GM19397 (cell line): ENCODE measurements around the gene WDR18.
"Not testable (repeated sequence)": the region's sequence is repeated elsewhere in the genome, so short reads cannot be mapped to it uniquely, and the experiment has no call there.

Experiments
- ATAC-seq: cut with Tn5 transposase; IDR thresholded peaks from one replicate; pipeline ENCODE4 v1.9.1; 2021; ENCODE audit warnings: mild to moderate bottlenecking, moderate library complexity; ENCODE audit not compliant: unreplicated experiment

The WDR18 gene

GRCh38 chr19:950352-951066 lies 33.6 kb upstream of the WDR18 start:
- ATAC-seq = no peak

GRCh38 chr19:952049-952679 lies 32.0 kb upstream of the WDR18 start:
- ATAC-seq = no peak

- ATAC-seq = no peak
Measured at GRCh38 chr19:952680-953444, 31.3 kb upstream of the WDR18 start.

GRCh38 chr19:953445-954271 lies 30.5 kb upstream of the WDR18 start:
- ATAC-seq = no peak

GRCh38 chr19:954272-954671 lies 29.9 kb upstream of the WDR18 start:
- no peak for ATAC-seq

- no peak for ATAC-seq
Measured at GRCh38 chr19:954672-955494, 29.3 kb upstream of the WDR18 start.

- ATAC-seq = no peak
Measured at GRCh38 chr19:955803-956765, 28.1 kb upstream of the WDR18 start.

- no peak for ATAC-seq
Measured at GRCh38 chr19:956766-957440, 27.2 kb upstream of the WDR18 start.

- ATAC-seq = not testable (repeated sequence)
Measured at GRCh38 chr19:957578-957977, 26.6 kb upstream of the WDR18 start.

GRCh38 chr19:958967-959855 lies 24.9 kb upstream of the WDR18 start:
- no peak for ATAC-seq

GRCh38 chr19:960020-960419 lies 24.1 kb upstream of the WDR18 start:
- no peak for ATAC-seq

- ATAC-seq = no peak
Measured at GRCh38 chr19:960601-960938, 23.6 kb upstream of the WDR18 start.

GRCh38 chr19:961866-962620 lies 22.1 kb upstream of the WDR18 start:
- no peak for ATAC-seq

- no peak for ATAC-seq
Measured at GRCh38 chr19:962683-963400, 21.3 kb upstream of the WDR18 start.

- no peak for ATAC-seq
Measured at GRCh38 chr19:963486-963951, 20.6 kb upstream of the WDR18 start.

GRCh38 chr19:964116-964520 lies 20.0 kb upstream of the WDR18 start:
- no peak for ATAC-seq
